ENCODE results near the gene DIS3L.
A peak's percentile ranks its signal among the peaks of the same experiment; 100 is the strongest.
"Not testable (repeated sequence)": the region's sequence is repeated elsewhere in the genome, so short reads cannot be mapped to it uniquely, and the experiment has no call there.

DIS3L gene

GRCh38 chr15:66310786-66311185 is 17.4 kb downstream of the DIS3L start:
- DNase-seq (ENCODE audit: low read depth) = no peak

- DNase-seq (ENCODE audit: low read depth) = no peak
Measured at GRCh38 chr15:66312144-66312543, 18.8 kb downstream of the DIS3L start.

- no peak for DNase-seq (ENCODE audit: low read depth)
Measured at GRCh38 chr15:66323312-66323928, 30.1 kb downstream of the DIS3L start.

GRCh38 chr15:66326051-66326450 is 32.7 kb downstream of the DIS3L start:
- no peak for DNase-seq (ENCODE audit: low read depth)

GRCh38 chr15:66327736-66328135 is 34.4 kb downstream of the DIS3L start:
- no peak for DNase-seq (ENCODE audit: low read depth)

GRCh38 chr15:66328771-66329170 is 35.4 kb downstream of the DIS3L start:
- DNase-seq (ENCODE audit: low read depth) = no peak

- not testable (repeated sequence) for DNase-seq (ENCODE audit: low read depth)
Measured at GRCh38 chr15:66348530-66348929, 55.2 kb downstream of the DIS3L start.

GRCh38 chr15:66356077-66356358 is 62.6 kb downstream of the DIS3L start:
- DNase-seq (ENCODE audit: low read depth) = no peak

GRCh38 chr15:66356359-66357236 is 63.2 kb downstream of the DIS3L start, which contains the start of gene TIPIN:
TIPIN (minus strand) TSS chr15:66356685; CDS start chr15:66352947, 3,738 bp downstream.
- peak; percentile 97 for DNase-seq (ENCODE audit: low read depth)

GRCh38 chr15:66359740-66360139 is 66.4 kb downstream of the DIS3L start:
- peak; percentile 38 for DNase-seq (ENCODE audit: low read depth)

GRCh38 chr15:66361745-66362460 is 68.5 kb downstream of the DIS3L start:
- DNase-seq (ENCODE audit: low read depth) = not testable (repeated sequence)

- DNase-seq (ENCODE audit: low read depth) = no peak
Measured at GRCh38 chr15:66362776-66363175, 69.4 kb downstream of the DIS3L start.

- no peak for DNase-seq (ENCODE audit: low read depth)
Measured at GRCh38 chr15:66364944-66365528, 71.7 kb downstream of the DIS3L start.

- DNase-seq (ENCODE audit: low read depth) = peak; percentile 63
Measured at GRCh38 chr15:66369773-66370651, 76.6 kb downstream of the DIS3L start.

- DNase-seq (ENCODE audit: low read depth) = no peak
Measured at GRCh38 chr15:66374179-66374578, 80.8 kb downstream of the DIS3L start.

GRCh38 chr15:66378814-66379430 is 85.6 kb downstream of the DIS3L start:
- DNase-seq (ENCODE audit: low read depth) = no peak

GRCh38 chr15:66381376-66381775 is 88.0 kb downstream of the DIS3L start:
- DNase-seq (ENCODE audit: low read depth) = not testable (repeated sequence)

All from iris pigment epithelial cell (primary cell).